HEK293T (cell line): ENCODE results near the gene LZTS3.

Experiments used
- ARNT ChIP-seq: fragments of 450-650 bp; IDR thresholded peaks from 2 replicates; pipeline ENCODE4 v1.6.1; 2017; ENCODE audit warnings: mild to moderate bottlenecking
- ELF4 ChIP-seq: fragments of 450-650 bp; IDR thresholded peaks from 2 replicates; pipeline ENCODE4 v1.6.1; 2017; ENCODE audit warnings: antibody characterized with exemption
- FOXA1 ChIP-seq: fragments of 450-650 bp; IDR thresholded peaks from 2 replicates; pipeline ENCODE4 v1.6.1; 2016; ENCODE audit warnings: mild to moderate bottlenecking
- FOXK2 ChIP-seq: fragments of 450-650 bp; IDR thresholded peaks from 2 replicates; pipeline ENCODE4 v1.6.1; 2016; ENCODE audit warnings: mild to moderate bottlenecking
- SP1 ChIP-seq: fragments of 450-650 bp; IDR thresholded peaks from 2 replicates; pipeline ENCODE4 v1.6.1; 2017
- SUZ12 ChIP-seq: fragments of 450-650 bp; IDR thresholded peaks from 2 replicates; pipeline ENCODE4 v1.6.1; 2016; ENCODE audit warnings: mild to moderate bottlenecking
- TARDBP ChIP-seq: fragments of 450-650 bp; IDR thresholded peaks from 2 replicates; pipeline ENCODE4 v1.6.1; 2016
- TF ChIP-seq, protein P1 (sequence below): fragments of 450-650 bp; IDR thresholded peaks from 2 replicates; pipeline ENCODE4 v1.6.1; 2016

DNA sequence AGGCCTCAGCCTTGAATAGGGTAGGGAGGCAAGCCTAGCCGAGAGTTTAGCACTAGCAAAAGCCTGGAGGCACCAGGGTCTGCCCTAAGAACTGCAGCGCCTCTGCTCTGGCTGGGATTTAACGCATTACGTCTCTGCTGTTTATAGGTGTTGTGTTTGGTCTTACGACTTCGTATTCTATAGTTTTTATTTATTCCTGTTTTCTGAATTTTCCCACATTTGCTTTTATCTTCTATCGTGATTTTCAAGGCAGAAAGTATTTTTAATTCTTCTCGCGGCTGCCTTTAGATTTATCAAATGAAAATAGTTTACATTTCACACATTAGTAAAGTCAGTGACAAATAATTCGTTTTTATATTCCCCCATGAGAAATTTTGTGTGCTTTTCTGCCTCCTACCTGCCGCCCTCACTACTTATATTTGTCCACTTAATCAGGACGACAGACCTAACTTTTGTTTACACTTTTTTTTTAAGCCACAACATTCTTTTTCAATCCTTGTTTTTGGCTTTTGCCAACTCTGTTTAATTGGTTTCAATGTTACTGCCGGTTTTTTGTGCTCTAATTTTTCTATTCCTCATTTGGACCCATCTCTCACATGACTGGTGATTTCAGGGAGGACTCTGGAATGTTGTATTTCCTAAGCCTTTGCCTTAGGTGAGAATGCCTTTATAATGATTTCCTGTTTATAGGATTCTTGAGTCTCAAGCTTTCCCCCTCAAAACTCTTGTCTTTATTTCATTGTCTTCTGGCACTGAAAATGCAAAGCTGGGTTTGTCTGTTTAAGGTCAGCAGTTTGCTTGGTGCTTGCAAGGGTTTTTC, 1.3 kb upstream of the LZTS3 start:
- TF ChIP-seq TARDBP (no peak), ARNT (no peak), SP1 (no peak), SUZ12 (no peak), FOXA1 (no peak), FOXK2 (no peak), ELF4 (no peak)
- TF ChIP-seq, protein P1, sequence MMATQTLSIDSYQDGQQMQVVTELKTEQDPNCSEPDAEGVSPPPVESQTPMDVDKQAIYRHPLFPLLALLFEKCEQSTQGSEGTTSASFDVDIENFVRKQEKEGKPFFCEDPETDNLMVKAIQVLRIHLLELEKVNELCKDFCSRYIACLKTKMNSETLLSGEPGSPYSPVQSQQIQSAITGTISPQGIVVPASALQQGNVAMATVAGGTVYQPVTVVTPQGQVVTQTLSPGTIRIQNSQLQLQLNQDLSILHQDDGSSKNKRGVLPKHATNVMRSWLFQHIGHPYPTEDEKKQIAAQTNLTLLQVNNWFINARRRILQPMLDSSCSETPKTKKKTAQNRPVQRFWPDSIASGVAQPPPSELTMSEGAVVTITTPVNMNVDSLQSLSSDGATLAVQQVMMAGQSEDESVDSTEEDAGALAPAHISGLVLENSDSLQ: no peak
